Activated CD4-positive, alpha-beta T cell treated with anti-CD3 and anti-CD28 coated beads, Interleukin-2, Interleukin-4, amounts not matched to agents 100 ng/mL and 50 ng/mL, durations not matched to agents 16 hours and 8 hours (primary cell): ENCODE data around the gene ALDH3B2.

Source experiments
- DNase-seq: peaks from one replicate; pipeline ENCODE4 v3.0.0-alpha.2; 2020; ENCODE audit warnings: low spot score

ALDH3B2 gene

GRCh38 chr11:67613960-67614715 lies 60.3 kb downstream of the ALDH3B2 start:
- peak; percentile 85 for DNase-seq

DNA sequence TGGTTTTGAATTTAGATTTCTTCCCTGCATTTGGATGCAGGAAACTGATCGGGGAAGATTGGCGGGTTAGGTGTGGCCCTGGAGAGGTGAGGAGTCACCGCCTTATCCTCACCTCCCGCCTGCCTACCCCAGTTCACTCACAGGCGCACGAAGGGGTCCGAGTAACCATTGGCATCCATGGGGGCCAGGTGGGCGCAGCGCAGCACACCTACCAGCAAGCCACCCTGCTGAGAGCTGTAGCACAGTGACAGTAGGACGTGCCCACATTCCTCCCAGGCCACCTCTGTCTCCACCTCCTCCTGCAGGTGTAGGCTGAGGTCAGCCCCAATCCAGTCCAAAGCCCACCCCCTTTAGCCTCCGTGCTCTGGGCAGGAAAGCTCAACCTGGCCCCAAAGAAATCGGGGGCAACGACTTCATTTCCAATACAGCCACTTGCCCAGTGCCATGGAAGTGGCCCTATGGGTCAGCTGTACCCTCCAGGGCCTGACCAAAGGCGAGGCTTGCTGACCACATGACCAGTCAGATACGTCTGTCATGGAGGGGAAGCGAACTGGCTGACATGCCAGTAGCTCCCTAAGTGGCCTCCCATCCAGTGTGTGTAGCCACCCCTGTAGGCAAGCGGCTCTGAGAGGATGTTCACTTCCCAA lies 61.0 kb downstream of the ALDH3B2 start:
- DNase-seq, result no peak

GRCh38 chr11:67612751-67613150 lies 61.7 kb downstream of the ALDH3B2 start:
- no peak for DNase-seq
